GM19452 (cell line): ENCODE results near the gene INPPL1.

ENCODE experiments used
- ATAC-seq: cut with Tn5 transposase; IDR thresholded peaks from one replicate; pipeline ENCODE4 v1.9.1; 2021; ENCODE audit not compliant: unreplicated experiment

Gene INPPL1

GRCh38 chr11:72231396-72232259, 7.1 kb downstream of the INPPL1 start:
- ATAC-seq: no peak

- no peak for ATAC-seq
Observed at GRCh38 chr11:72232260-72233055, 7.9 kb downstream of the INPPL1 start.

- ATAC-seq: no peak
Observed at GRCh38 chr11:72233056-72233772, 8.6 kb downstream of the INPPL1 start.

GRCh38 chr11:72233773-72234513, 9.4 kb downstream of the INPPL1 start:
- no peak for ATAC-seq

GRCh38 chr11:72234514-72234830, 9.9 kb downstream of the INPPL1 start:
- no peak for ATAC-seq

- ATAC-seq: no peak
Observed at GRCh38 chr11:72234920-72235319, 10.4 kb downstream of the INPPL1 start.

GRCh38 chr11:72235351-72236057, 10.9 kb downstream of the INPPL1 start:
- ATAC-seq: no peak

- no peak for ATAC-seq
Observed at GRCh38 chr11:72236083-72236697, 11.6 kb downstream of the INPPL1 start.

- no peak for ATAC-seq
Observed at GRCh38 chr11:72236774-72237111, 12.2 kb downstream of the INPPL1 start.

- ATAC-seq: no peak
Observed at GRCh38 chr11:72237112-72237931, 12.8 kb downstream of the INPPL1 start.

GRCh38 chr11:72238040-72238450, 13.5 kb downstream of the INPPL1 start:
- ATAC-seq: no peak

GRCh38 chr11:72238492-72239312, 14.1 kb downstream of the INPPL1 start:
- no peak for ATAC-seq

GRCh38 chr11:72239313-72239848, 14.8 kb downstream of the INPPL1 start:
- ATAC-seq: no peak

GRCh38 chr11:72239849-72240460, 15.4 kb downstream of the INPPL1 start:
- no peak for ATAC-seq

- ATAC-seq: no peak
Observed at GRCh38 chr11:72240461-72241290, 16.1 kb downstream of the INPPL1 start.

GRCh38 chr11:72241291-72241781, 16.8 kb downstream of the INPPL1 start:
- ATAC-seq: no peak
